Urinary bladder (tissue), 4 donors: Measurements from ENCODE around the gene ZBTB46. TPM values are rescaled to one million over a fixed set of nuclear protein-coding genes. Genes with fewer than 3 reads are reported as not detected.

Experiments
- DNase-seq: peaks from one replicate; pipeline ENCODE4 v3.0.0-alpha.2; 2015; ENCODE audit errors: extremely low spot score
- H3K27ac ChIP-seq: one replicate; pipeline ENCODE4 v1.5.1; 2013; ENCODE audit warnings: low read depth, mild to moderate bottlenecking, moderate library complexity
- H3K36me3 ChIP-seq: one replicate; pipeline ENCODE4 v1.6.1; 2013; ENCODE audit warnings: mild to moderate bottlenecking, moderate library complexity; ENCODE audit not compliant: insufficient read depth
- H3K4me1 ChIP-seq: one replicate; pipeline ENCODE4 v1.6.1; 2013; ENCODE audit warnings: mild to moderate bottlenecking, moderate library complexity; ENCODE audit not compliant: insufficient read depth
- H3K4me3 ChIP-seq: one replicate; pipeline ENCODE4 v1.5.1; 2013; ENCODE audit warnings: low read depth, low read length
- WGBS: extraction: QIAGEN DNeasy Blood & Tissue Kit; methylation state at CpG from one replicate; pipeline ENCODE4 v1.1.7; 2013; 5-methylcytosine and 5-hydroxymethylcytosine counted together
- polyA plus RNA-seq: library from polyadenylated mRNA; stranded (reverse); fragments of 200-250 nt; gene quantifications from one replicate; pipeline ENCODE4 v1.2.3, GENCODE V29; 2013
- total RNA-seq: library from RNA; depleted of rRNA; stranded (reverse); fragments of >200 nt; gene quantifications from one replicate; pipeline ENCODE4 v1.2.3, GENCODE V29; 2014
- donor health status: healthy with polysubstance abuse.
- donor health status: healthy.

The ZBTB46 gene
- total and polyA plus RNA-seq, 2 donors: 6.7 to 10.6 TPM

DNA sequence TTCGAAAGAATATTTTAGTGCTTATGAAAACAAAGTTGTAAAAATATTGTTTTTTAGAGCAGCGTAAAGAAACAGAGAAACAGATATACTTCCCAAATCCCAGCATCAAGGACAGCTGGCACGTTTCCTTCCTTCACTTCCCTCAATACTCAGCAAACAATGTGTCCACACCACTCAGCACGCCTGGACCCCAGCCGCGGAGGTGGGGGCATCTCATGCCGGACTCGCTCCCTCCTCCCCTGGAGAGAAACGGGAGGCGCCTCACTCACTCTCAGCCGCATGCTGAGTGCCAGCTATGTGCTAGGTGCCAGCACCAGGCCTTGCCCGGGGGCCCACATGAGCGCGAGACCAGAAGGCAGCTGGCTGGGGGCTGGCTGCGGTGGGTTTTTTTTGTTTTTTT, 56.8 kb downstream of the ZBTB46 start:
- H3K4me1 ChIP-seq: no peaks in the 10 kb centered on the region
- H3K36me3 ChIP-seq: no peaks in the 10 kb centered on the region
- no peak overlapping the region for H3K27ac ChIP-seq
- H3K4me3 ChIP-seq: no peak overlapping the region
- WGBS: 78% methylated on average over 15 of the region's 15 CpGs
- DNase-seq: no peak

DNA sequence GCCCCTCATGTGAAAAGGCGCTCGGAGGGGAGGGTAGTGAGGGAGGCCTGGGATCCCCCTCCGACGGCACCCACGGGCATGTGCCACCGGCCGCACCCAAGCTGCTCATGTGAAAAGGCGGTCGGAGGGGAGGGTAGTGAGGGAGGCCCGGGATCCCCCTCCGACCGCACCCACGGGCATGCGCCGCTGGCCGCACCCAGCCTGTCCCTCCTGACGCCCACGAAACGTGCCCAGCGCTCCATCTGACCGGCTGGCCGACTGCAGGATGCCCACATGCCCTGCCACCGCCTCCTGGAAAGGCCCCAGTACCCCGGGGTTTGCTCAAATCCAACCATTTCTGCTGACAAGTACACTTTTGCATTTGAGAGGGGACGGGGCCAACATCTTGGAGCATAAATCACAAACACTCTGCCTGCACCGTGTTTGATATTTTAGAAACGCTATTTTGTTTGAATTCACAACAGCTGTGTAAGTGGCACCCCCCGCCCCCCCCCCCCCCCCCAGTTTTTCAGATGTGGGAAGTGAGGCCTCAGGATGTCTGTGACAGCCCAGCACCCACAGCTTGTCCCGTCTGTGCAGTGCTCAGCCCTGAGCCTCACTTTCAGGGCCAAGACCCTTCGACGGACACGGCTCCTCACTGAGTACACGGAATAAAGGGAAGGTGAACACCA, 57.4 kb downstream of the ZBTB46 start:
- WGBS: 86% methylated on average over 33 of the region's 33 CpGs
- Histone ChIP-seq H3K27ac (no peak overlapping the region), H3K4me3 (no peak overlapping the region), H3K36me3 (peaks cover under 1% of the 10 kb centered on the region), H3K4me1 (no peaks in the 10 kb centered on the region)
- no peak for DNase-seq

DNA sequence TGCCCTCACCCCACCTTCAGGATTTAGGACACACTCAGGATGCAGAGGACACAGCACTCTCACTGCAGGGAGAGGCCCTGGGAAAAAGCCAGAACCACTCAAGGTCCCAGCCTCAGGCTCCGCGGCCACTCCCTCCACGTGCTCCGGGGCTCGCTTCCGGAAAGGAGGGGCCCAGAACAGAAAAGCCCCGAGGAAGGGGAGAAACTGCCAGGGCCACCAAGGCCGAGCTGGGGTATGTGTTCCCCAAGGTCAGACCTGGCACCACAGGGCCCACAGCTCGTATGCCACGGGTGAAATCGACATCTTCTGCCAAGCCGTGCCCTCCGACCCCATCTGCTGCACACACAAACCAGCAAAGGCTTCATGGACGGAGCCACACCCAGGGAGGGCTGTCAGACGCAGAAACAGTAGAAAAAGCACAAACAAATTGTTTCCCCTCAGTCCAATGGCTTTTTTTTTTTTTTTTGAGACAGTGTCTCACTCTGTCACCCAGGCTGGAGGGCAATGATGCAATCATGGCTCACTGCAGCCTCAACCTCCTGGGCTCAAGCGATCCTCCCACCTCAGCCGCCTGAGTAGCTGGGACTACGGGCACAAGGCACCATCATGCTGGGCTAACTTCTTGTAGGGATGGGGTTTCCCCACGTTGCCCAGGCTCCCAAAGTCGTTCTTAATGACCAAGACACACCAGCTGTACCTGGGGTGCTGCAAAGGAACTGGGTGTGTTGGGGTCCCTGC, 58.1 kb downstream of the ZBTB46 start:
- 83% methylated on average over 20 of the region's 20 CpGs for WGBS
- no peak for DNase-seq
- Histone ChIP-seq H3K4me3 (no peak overlapping the region), H3K27ac (no peak overlapping the region), H3K4me1 (no peaks in the 10 kb centered on the region), H3K36me3 (peaks cover 2% of the 10 kb centered on the region)

DNA sequence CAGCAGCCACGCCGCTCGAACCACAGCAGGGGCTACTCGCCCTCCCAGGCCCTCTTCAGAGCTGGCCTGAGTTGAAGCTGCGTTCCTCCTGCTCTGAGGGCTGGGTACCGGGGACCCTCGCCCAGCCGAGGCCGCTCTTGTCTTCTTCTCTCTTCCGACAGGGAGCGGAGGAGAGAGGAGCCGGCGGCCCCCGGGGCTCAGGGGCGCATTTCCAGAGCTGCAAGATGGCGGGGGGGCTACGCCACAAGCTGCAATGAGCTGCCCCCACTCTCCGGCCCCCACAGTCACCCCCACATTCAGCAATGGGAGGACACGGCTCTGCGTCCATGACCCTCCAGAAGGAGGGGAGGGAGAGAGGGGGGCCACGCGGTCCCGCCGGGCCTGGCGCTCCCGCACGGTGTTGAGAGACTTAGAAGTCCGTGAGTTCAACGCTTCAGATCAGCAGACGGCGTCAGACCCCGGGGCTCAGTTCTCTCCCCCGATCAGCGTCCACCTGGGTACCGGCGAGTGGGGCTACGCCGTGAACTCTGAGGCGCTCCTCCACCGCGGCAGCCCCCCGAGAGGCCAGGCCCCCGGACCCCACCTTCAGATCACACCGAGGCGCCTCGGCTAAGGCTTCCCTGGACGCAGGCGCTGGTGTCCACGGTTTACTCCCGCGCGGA, 59.9 kb downstream of the ZBTB46 start:
- Histone ChIP-seq H3K4me3 (no peak overlapping the region), H3K36me3 (peaks cover 2% of the 10 kb centered on the region), H3K27ac (no peak overlapping the region), H3K4me1 (no peaks in the 10 kb centered on the region)
- WGBS: 92% methylated on average over 52 of the region's 52 CpGs
- no peak for DNase-seq

DNA sequence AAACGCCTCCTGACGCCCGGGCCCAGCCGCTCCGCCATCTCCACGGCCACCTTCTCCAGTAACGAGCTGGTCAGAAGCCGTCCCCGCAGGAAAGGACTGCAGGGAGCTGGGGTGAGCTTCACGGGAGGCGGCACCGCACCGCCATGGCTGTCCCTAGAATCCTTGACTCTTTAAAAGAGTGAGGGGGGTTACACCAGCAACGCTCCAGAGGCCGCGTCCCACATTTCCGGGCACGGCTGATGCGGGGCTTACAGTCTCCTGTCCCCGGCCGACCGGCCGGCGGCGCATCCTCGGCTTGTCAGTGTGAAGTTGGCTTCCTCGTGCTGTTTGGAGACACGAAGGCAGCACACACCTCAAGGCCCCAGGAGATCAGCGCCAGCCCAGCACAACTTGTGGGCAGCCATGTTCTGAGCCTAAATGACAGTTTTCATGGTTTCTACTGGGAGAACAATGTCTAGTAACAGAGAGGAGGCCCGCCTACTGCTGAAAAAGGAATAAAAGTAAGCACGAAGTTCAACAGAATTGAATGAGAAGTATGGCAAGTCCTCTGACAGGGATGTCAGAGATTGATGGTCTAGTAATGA, 61.1 kb downstream of the ZBTB46 start:
- H3K4me3 ChIP-seq: no peak overlapping the region
- DNase-seq: no peak
- H3K4me1 ChIP-seq: no peaks in the 10 kb centered on the region
- 93% methylated on average over 31 of the region's 31 CpGs for WGBS
- peaks cover 2% of the 10 kb centered on the region for H3K36me3 ChIP-seq
- no peak overlapping the region for H3K27ac ChIP-seq

DNA sequence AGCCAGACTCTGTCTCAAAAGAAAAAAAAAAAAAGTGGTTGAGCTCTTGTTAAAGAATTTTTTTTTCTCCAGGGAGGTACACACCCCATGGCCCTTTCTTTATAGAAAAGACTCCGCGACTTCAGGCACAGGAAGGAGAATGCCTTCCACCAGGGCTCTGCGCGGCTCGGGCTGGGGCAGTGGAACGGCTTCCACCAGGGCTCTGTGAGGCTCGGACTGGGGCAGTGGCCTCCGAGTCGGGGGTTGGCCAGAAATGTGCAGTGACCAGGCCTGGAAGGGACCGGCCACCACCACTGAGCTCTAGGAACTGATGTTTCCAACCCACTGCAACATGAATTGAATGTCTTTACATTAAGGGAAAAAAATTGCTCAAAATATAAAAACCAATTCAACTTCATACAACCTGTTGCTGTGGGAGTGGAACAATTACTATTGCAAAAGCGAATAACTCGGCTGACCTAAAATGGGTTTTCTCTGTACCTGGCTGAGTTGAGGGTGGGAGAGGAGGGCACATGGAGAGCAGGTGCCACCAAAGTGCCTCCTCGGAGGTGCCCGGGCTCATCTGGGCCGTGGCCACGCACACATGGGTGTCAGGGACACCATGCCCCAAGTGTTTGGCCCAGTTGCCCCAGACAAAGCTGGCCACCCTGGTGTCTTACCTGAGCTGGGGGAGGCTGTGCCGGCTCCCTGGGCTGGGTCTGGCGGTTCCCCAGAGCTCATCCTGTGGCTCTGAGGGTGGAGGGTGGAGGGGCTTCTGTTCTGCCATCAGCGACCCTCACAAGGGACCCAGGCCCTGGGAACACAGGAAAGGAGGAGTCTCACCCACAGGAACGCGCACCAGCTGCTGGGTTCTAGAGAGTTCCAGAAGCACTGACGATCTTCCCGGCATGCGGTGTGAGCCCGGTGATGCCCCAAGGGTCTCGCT, 62.2 kb downstream of the ZBTB46 start:
- 93% methylated on average over 26 of the region's 26 CpGs for WGBS
- no peak overlapping the region for H3K27ac ChIP-seq
- DNase-seq: no peak
- H3K4me3 ChIP-seq: no peak overlapping the region
- H3K4me1 ChIP-seq: no peaks in the 10 kb centered on the region
- H3K36me3 ChIP-seq: peaks cover 2% of the 10 kb centered on the region

DNA sequence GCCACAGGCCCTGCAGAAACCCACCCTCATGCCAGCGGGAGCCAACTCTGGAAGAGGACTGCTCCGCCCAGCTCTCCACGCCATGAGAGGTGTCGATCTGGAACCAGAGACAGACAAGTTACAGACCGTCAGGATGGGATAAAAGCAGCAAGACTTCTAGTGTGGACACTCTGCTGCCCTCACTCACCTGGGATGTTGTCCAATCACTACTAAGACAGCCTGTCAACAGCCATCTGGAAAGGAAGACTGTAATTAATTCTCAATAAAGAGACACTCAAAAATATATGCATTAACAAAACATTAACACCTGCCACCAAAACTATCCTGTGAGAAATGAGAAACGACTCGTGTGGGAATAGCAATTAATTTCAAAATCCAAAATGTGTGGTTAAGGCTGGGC, 63.2 kb downstream of the ZBTB46 start:
- no peak for DNase-seq
- WGBS: 89% methylated on average over 7 of the region's 7 CpGs

DNA sequence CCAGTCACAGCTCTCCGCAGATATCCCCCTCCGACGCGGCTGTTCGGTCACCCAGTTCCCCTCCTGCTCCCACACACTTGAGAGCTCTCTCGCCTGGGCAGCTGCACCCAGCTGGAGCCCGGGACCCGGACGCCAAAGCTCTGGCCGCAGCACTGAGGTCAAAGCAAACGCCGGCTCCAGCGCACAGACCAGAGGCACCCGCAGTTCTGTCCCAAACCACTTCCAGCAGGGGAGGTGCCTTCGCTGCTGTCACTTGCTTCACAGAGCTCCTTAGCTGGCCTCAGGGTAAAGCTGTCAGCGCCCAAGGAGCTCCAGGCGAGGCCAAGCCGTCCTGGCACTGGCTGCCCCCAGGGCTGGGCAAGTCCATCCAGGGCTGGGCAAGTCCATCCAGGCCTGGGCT, 63.6 kb downstream of the ZBTB46 start:
- no peak overlapping the region for H3K27ac ChIP-seq
- no peak overlapping the region for H3K4me3 ChIP-seq
- H3K36me3 ChIP-seq: peaks cover 2% of the 10 kb centered on the region
- no peak for DNase-seq
- WGBS: 78% methylated on average over 18 of the region's 18 CpGs
- no peaks in the 10 kb centered on the region for H3K4me1 ChIP-seq

More for the DNA sequence above, 63.2 kb downstream of the ZBTB46 start:
- Histone ChIP-seq H3K4me1 (no peaks in the 10 kb centered on the region), H3K4me3 (no peak overlapping the region), H3K27ac (no peak overlapping the region), H3K36me3 (peaks cover 2% of the 10 kb centered on the region)

DNA sequence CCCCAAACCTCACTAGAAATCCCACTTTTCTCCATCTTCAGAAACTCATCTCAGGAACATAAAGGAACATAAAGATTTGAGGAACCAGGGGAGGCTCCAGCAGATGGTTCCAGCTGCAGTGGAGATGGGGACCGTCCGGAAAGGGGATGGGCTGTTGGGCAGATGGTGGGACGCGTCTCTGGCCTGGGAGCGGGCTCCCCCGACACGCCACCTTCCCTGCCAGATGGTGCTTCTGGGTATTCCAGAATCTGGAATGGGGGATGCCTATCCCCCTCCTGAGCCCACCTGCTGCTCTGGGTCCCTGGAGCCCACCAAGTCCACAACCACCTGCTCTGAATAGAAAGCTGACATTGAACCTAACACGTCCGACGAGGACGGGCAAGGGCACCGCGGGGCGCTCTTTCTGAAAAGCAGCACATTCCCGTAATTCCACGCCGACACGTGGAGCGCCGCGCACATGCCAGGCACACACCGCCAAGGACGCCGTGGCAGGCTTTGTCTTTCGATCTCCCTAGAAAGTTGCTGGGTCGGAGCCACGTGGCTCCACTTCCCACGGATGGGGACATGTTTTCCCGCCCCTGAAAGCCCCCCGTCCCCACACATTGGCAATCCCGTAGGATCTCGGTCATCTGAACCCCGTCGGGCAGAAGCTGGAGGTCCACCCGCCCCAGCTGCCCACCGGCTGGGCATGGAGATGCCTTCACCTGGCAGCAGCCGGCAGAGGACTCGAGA, 64.2 kb downstream of the ZBTB46 start:
- H3K36me3 ChIP-seq: peaks cover 2% of the 10 kb centered on the region
- no peak for DNase-seq

DNA sequence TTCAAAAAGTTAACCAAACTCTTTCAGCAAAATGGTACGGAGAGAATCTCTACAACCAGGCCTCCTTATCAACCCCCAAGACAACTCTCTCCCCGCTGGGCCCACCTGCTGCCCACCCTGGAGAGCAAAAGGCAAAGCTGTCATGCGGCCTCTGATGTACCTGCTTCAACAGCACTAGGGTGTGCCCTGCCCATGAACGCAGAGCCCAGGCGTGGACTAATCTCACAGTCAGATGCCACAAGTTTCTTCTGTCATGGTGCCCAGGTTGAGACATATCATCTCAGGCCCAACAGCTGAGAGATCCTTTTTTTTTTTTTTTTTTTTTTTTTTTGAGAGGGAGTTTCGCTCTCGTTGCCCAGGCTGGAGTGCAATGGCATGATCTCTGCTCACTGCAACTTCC, 65.2 kb downstream of the ZBTB46 start:
- no peak overlapping the region for H3K4me3 ChIP-seq
- 91% methylated on average over 7 of the region's 7 CpGs for WGBS

More for the DNA sequence above, 64.2 kb downstream of the ZBTB46 start:
- Histone ChIP-seq H3K4me3 (no peak overlapping the region), H3K27ac (no peak overlapping the region), H3K4me1 (no peaks in the 10 kb centered on the region)
- 95% methylated on average over 38 of the region's 38 CpGs for WGBS

DNA sequence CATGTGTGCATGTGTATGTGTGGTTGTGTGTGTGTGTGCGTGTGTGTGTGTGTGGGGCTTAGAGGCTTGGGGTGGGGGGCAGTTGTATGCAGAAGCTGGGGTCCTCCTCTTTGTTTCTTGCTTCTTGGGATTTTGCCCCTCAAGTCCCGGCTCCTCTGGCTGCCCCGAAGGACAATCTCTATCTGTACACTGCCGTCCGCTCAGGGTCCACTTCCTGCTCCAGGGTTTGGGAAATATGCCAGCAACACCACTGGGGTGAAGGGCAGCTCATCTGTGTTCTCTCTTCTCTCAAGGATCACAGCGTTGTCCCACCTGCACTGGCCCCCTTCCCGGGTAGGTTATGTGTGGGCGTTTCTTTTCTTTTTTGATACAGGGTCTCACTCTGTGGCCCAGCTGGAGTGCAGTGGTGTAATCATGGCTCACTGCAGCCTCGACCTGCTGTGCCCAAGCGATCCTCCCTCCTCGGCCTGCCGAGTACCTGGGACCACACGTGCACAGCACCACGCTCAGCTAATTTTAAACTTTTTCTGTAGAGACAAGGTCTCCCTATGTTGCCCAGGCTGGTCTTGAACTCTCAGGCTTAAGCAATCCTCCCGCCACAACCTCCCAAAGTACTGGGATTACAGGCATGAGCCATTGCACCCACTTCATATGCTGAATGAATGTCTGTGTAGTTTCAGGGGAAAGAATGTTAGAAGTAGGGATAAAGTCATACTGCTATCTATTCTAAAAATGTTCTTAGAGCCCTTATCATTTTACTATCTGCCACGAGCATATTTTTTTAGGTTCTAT, 65.8 kb downstream of the ZBTB46 start:
- H3K4me3 ChIP-seq: no peak overlapping the region
- peaks cover 2% of the 10 kb centered on the region for H3K36me3 ChIP-seq

More for the DNA sequence above, 65.2 kb downstream of the ZBTB46 start:
- H3K4me1 ChIP-seq: no peaks in the 10 kb centered on the region
- DNase-seq: no peak
- H3K27ac ChIP-seq: no peak overlapping the region
- H3K36me3 ChIP-seq: peaks cover 2% of the 10 kb centered on the region

DNA sequence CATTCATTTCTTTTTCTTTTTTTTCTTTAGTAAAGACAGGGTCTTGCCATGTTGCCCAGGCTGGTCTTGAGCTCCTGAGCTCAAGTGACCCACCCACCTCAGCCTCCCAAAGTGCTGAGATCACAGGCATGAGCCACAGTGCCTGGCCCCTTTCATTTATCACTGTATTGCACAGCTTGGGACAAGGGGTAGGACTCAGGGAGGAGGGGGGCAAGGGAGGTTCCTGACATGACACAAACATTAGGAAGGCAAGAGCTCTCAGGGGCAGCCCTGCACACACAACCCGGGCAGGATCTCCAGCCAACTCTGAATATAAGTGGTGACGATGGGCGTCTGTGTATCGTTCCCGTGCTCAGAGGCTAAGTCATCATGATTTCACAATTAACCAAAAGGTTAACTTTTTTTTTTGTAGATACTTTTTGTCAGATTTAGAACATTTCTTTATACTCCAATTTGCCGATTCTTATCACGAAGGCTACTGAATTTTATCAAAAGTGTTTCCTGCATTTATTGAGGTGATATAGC, 71.6 kb downstream of the ZBTB46 start:
- Histone ChIP-seq H3K4me3 (no peak overlapping the region), H3K27ac (no peak overlapping the region), H3K36me3 (no peaks in the 10 kb centered on the region), H3K4me1 (no peaks in the 10 kb centered on the region)
- 96% methylated on average over 7 of the region's 7 CpGs for WGBS
- no peak for DNase-seq

More for the DNA sequence above, 65.8 kb downstream of the ZBTB46 start:
- H3K4me1 ChIP-seq: no peaks in the 10 kb centered on the region
- 88% methylated on average over 16 of the region's 16 CpGs for WGBS
- DNase-seq: no peak
- H3K27ac ChIP-seq: no peak overlapping the region
